Kidney tubule cell (primary cell): ENCODE data around the gene SLC17A7.

Experiments used
- DNase-seq: peaks from one replicate; pipeline ENCODE4 v3.0.0-alpha.2; 2018; ENCODE audit warnings: low spot score

Gene SLC17A7

DNA sequence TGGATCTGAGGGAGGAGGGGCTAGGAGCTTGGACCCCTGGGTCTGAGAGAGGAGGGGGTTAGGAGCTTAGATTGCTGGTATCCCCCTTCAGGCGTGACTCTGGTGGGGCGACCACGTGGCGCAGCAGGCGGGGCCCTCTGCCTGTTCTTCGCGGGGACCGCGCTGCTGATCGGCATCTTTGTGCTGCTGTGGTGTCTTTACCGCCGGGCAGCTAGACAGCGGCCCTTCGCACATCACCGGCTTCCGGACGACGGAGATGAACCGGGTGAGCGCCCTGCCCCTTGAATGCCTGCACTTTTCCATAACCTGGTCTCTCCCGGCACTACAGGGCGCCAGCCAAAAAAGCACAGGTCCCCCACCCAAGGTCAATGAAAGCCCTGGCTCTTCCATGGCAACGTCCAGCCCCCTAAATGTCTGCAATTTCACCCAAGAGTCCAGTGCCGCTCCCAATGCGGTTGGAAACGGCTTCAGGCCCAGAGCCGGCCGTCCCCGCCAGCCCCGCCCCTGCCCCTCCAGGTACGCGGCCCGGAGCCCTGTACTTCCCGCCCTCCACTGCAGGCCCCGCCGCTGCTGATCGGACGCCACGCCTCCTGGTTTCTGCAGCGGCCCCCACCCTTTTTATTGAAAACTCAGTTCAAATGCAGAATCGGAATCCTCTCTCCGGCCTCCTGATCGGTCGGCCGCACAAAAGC lies 13.3 kb downstream of the SLC17A7 start:
- peak; percentile 17 for DNase-seq

DNA sequence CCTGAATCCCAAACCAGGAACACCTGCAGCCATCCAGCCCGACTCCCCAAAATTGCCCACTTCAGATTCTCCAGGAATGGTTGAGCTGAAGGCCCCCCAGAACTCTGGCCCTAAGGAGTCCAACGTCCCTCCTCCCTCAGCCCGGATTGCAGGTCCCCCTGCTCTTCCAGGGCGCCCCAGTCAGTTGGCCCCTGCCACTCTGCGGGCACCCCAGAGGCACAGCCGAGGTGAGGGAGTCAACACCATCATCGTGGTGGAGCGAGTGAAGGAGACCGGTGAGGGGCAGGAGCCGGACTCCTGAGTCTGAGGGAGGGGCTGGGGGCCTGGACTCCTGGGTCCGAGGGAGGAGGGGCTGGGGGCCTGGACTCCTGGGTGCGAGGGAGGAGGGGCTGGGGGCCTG lies 14.0 kb downstream of the SLC17A7 start:
- no peak for DNase-seq

- no peak for DNase-seq
Measured at GRCh38 chr19:49425922-49426592, 15.3 kb downstream of the SLC17A7 start.

- DNase-seq, result no peak
Measured at GRCh38 chr19:49425178-49425577, 16.1 kb downstream of the SLC17A7 start, which contains the start of gene GFY. GFY (plus strand) TSS chr19:49425388; CDS start chr19:49426431, 1,043 bp downstream.

DNA sequence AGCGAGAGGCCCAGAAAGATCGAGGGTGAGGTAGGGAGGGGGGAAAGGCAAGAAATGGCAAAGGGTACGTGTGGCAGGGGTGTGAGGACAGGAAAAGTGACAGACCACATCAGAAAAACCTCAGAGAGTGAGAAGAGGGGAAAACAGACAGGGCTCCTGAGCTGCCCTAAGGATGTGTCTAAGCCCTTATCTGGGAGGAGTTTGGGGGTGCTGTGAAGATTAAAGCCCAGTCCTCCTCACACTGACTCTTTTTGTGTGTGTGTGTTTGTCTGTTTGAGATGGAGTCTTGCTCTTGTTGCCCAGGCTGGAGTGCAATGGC lies 17.4 kb downstream of the SLC17A7 start:
- DNase-seq, result no peak

DNA sequence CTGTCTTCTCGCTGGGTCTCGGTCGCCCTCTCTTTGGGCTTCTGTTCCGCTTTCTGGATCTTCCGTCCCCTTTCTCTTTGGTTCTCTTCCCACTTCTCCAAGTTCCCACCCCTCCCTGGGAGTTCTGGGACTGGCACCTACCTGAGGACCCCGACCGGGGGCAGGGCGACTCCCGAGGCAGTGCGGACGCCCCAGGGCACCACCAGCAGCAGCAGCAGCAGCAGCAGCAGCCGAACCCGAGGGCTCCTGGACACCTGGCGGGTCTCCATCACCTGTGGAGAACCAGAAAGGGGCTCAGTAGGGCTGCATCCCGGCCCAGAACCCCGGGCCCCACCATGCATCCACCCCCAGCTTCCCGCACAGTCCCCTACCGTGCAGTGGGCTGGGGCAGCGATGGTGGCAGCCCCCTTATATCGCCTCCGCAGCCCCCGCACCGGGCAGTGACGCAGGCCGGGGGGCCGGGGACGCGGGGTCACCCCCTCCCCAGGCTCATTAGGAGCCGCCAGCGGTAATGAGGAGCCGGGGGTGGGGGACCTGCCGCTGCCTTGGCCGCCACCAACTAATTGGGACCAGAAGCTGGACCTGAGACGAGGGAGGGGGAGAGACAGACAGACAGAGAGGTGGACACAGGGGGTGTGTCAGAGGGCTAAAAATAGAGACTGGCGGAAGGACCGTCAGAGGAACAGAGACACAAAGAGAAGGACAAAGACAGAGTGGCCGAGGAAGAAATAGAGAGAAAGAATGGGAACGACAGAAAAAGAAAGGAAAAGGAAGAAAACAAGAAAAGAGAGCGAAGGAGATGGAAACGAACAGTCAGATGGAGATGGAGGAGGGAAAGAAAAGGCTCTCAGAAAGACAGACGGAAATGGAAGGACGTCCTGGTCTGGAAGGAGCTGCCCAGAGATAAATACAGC lies 18.0 kb downstream of the SLC17A7 start, which contains the start of gene PTH2:
PTH2 (minus strand) TSS at position 371 of the 914 bp plus-strand sequence; CDS start at position 269, 102 bp downstream.
- no peak for DNase-seq

GRCh38 chr19:49422407-49423070 lies 18.8 kb downstream of the SLC17A7 start:
- peak; percentile 43 for DNase-seq

GRCh38 chr19:49421878-49422202 lies 19.5 kb downstream of the SLC17A7 start:
- no peak for DNase-seq

DNA sequence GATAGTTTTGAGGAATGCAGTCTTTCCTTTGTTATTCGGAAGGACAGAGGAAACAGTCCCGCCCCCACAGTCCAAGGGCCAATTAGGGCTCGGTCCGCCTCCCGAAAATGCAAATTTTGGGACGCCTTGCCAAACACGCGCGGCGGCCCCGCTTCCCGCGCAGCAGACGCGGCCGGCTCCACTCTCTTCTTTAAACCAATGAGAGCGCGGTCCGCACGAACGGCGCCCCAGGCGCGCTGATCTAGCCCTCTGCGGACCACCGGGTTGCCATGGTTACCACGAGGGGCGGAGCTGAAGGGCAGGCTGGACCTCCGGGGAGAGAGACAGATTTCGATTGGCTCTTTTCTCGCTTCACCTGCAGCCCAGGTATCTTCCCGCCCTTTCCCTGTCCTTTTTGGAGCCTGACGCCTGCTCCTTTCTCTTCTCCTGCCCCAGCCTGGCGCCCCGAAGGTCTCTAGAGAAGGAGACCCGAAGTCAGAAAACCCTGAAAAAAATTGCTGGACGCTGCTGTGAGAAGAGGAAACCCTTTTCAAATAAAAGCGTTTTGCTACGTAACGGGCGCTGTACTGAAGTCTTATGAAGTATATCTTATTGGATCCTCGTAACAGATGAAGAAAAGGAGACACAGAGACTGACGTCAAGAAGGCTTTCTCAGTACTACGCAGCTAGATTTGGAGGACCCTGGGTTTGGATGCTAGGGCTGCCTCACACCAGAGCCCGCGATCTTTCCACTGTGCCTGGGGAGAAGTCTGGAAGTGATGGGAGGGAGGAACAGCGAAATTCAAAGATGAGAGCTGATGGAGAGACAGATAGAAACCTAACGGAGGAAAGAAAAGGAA lies 20.1 kb downstream of the SLC17A7 start:
- DNase-seq, result peak; percentile 23

DNA sequence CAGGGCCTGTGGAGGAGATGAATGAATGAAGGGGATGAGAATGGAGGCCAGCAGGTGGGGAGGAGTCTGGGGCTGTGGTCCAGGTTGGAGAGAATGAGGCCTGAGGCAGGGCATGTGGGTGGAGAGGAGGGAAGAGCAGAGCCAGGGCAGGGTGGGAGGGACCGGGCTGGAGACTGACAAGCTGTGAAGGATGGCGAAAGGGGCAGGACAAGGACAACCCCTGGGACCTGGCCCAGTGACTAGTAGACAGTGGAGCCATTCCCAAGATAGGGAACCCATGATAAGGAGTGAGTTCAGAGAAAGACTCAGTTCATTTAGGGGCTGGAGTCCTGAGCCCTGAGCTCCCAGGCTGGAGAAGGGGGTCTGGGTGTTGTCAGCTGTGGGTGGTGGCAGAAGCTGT lies 21.1 kb downstream of the SLC17A7 start:
- no peak for DNase-seq

- DNase-seq, result no peak
Measured at GRCh38 chr19:49419173-49419572, 22.2 kb downstream of the SLC17A7 start.

DNA sequence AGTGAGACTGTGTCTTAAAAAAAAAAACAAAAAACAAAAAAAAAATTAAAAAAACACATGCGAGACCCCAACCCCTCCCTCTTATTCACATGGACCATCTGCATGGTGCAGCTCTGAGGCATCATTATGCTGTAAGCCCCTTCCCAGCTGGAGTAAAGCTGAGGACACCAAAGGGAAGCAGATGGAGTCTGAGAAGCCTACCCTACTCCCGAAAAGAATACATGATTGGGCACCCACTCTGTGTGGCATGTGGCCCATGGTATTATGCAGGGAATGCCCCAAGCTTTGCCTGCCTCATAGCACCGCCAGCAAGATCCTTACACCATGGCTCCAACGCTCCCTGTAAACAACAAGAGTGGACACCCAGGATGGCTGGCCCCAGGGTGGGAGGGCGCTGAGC lies 22.8 kb downstream of the SLC17A7 start:
- DNase-seq, result no peak

DNA sequence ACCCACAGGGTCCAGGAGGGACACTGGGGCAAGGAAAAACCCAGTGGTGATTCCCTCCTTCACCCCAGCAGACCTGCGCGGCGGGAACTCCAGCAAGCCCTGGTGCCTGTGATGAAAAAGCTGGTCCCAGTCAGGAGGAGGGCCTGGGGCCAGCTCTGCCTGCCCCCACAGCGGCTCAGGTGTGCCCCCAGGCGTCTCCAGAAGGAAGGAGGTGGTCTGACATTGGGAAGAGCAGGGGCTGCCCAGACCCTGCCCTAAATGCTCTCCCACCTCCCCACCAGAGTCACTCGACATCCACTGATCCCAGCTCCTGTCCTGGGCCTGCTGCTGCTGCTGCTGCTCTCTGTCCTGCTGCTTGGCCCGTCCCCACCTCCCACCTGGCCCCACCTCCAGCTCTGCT lies 24.2 kb downstream of the SLC17A7 start:
- DNase-seq, result no peak

GRCh38 chr19:49415810-49416200 lies 25.5 kb downstream of the SLC17A7 start:
- DNase-seq, result no peak

- DNase-seq, result no peak
Measured at GRCh38 chr19:49415102-49415809, 26.1 kb downstream of the SLC17A7 start.

DNA sequence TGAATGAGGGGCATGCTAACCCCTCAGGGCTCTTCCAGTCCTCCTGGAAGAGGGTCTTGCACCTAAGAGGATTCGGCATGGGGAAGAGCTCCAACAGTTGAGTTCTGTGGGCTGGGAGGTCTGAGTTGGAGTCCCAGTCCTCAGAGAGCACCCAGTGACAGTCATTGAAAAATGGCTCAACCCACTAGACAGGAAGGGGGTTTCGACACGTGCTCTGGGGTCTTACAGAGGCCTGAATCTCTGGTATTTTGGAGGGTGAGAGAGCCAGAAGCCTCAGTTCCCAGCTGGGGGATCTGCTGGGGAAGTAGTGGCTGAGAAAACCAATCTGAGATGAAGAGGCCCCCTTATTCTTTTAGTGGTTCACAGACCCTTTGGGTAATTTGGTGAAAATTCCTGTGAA lies 27.1 kb downstream of the SLC17A7 start:
- DNase-seq, result no peak

DNA sequence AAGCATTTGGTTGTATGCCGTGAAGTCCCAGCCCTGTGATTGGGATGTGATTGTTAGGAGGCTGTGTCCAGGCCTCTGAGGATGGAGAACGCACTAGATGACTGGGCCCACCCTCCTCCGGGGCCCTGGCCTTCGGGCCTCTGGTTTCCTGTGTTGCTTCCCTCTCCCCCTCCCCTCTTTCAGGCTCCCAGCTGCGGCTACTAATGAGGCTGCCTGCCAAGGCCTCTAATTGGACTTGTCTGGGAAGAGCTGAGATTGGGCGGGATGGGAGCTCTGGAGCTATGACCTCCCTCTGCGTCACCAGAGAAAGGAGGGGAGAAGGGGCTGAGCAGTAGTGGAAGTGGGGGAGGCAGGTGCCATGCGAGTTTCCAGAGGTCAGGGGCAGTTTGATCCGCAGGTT lies 28.0 kb downstream of the SLC17A7 start:
- DNase-seq, result no peak

GRCh38 chr19:49411681-49412326 lies 29.5 kb downstream of the SLC17A7 start:
- DNase-seq, result no peak

GRCh38 chr19:49409441-49410029 lies 31.8 kb downstream of the SLC17A7 start:
- DNase-seq, result no peak
